IPS-18c (cell line): ENCODE data around the gene SERHL2.
"Not testable (repeated sequence)": the region's sequence is repeated elsewhere in the genome, so short reads cannot be mapped to it uniquely, and the experiment has no call there.

Experiments
- H3K4me3 ChIP-seq: 2 replicates; pipeline ENCODE4 v1.7.0; 2013; ENCODE audit warnings: low read depth, mild to moderate bottlenecking, low read length, moderate library complexity; ENCODE audit not compliant: insufficient read depth
- H3K9me3 ChIP-seq: one replicate; pipeline ENCODE4 v1.6.1; 2013; ENCODE audit warnings: mild to moderate bottlenecking, low read length, moderate library complexity; ENCODE audit not compliant: control insufficient read depth, insufficient read depth

Gene SERHL2

GRCh38 chr22:42613872-42614301 is 60.1 kb downstream of the SERHL2 start:
- Histone ChIP-seq H3K4me3 (peak overlapping the region; percentile 88), H3K9me3 (peaks cover 4% of the 10 kb centered on the region)

- peaks cover 4% of the 10 kb centered on the region for H3K9me3 ChIP-seq
- peak within 1 kb of the TSS; percentile 88 for H3K4me3 ChIP-seq
These were observed 60.7 kb downstream of the SERHL2 start, which contains the start of gene POLDIP3 for GRCh38 chr22:42614312-42615091. POLDIP3 (minus strand) TSS chr22:42614883; CDS start chr22:42614857, 26 bp downstream.

GRCh38 chr22:42615092-42615859 is 61.5 kb downstream of the SERHL2 start:
- Histone ChIP-seq H3K4me3 (no peak overlapping the region; the same call in 1 of the 2 replicates), H3K9me3 (peaks cover 4% of the 10 kb centered on the region)

GRCh38 chr22:42615860-42616175 is 62.1 kb downstream of the SERHL2 start:
- not testable (repeated sequence) for H3K4me3 ChIP-seq, H3K9me3 ChIP-seq

GRCh38 chr22:42617155-42617983 is 63.6 kb downstream of the SERHL2 start:
- H3K4me3 ChIP-seq = no peak overlapping the region
- H3K9me3 ChIP-seq = peaks cover 4% of the 10 kb centered on the region

GRCh38 chr22:42619261-42620063 is 65.7 kb downstream of the SERHL2 start:
- no peak overlapping the region for H3K4me3 ChIP-seq
- no peaks in the 10 kb centered on the region for H3K9me3 ChIP-seq

- Histone ChIP-seq H3K4me3 (no peak overlapping the region), H3K9me3 (no peaks in the 10 kb centered on the region)
These were observed 66.3 kb downstream of the SERHL2 start for GRCh38 chr22:42620084-42620483.

GRCh38 chr22:42621505-42622002 is 67.8 kb downstream of the SERHL2 start:
- Histone ChIP-seq H3K9me3 (no peaks in the 10 kb centered on the region), H3K4me3 (no peak overlapping the region)

GRCh38 chr22:42622061-42622710 is 68.4 kb downstream of the SERHL2 start:
- Histone ChIP-seq H3K4me3 (no peak overlapping the region), H3K9me3 (no peaks in the 10 kb centered on the region)

GRCh38 chr22:42623301-42623751 is 69.6 kb downstream of the SERHL2 start:
- Histone ChIP-seq H3K9me3 (no peaks in the 10 kb centered on the region), H3K4me3 (no peak overlapping the region)
